Fibroblast of lung (primary cell): ENCODE data around the gene TBC1D14.

Experiments
- EZH2 ChIP-seq: IDR thresholded peaks from 2 replicates; pipeline ENCODE4 v1.5.1; 2012; ENCODE audit warnings: low read length, control low read depth, mild to moderate bottlenecking; ENCODE audit errors: missing control alignments
- TF ChIP-seq, protein P1 (sequence below), 2 donors: IDR thresholded peaks in 1 of 2; conservative IDR thresholded peaks in 1 of 2; 1 replicate in 1 of 2; 2 replicates in 1 of 2; pipeline ENCODE4 v1.5.1; 2011 to 2012; ENCODE audit warnings: low read length in 2 of 2, control low read depth in 1 of 2, inconsistent platforms in 1 of 2, low read depth in 1 of 2, mild to moderate bottlenecking in 1 of 2

DNA sequence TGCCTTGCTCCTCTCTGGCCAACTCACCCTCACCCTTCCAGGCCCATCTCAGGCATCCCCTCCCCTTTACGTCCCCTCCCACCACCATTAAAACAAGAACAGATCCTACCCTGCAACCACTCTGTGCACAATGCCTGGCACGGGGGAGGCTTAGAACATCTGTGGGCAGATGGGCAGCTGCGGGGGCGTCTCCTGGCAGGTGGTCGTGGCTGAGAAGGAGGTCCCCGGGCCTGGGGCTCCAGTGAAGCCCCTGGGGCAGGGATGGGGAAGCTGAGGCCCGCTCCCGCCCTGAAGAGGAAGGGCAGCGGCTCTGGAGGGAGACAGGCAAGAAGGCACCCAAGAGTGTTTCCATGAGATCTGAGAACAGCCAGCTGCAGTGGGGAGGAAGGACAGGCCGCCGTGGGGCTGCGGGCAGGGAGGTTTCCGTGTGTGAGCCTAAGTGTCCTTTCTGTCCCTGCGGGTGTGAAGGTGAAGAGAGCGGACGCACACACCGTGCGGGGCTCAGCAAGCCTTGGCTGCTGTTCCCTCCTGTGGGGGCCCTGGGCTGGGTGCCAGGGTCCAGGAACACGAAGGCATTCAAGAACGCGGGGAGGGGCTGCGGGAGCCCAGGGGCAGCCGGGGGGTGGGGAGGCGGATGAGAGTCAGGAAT, 7.8 kb upstream of the TBC1D14 start:
- TF ChIP-seq, protein P1, sequence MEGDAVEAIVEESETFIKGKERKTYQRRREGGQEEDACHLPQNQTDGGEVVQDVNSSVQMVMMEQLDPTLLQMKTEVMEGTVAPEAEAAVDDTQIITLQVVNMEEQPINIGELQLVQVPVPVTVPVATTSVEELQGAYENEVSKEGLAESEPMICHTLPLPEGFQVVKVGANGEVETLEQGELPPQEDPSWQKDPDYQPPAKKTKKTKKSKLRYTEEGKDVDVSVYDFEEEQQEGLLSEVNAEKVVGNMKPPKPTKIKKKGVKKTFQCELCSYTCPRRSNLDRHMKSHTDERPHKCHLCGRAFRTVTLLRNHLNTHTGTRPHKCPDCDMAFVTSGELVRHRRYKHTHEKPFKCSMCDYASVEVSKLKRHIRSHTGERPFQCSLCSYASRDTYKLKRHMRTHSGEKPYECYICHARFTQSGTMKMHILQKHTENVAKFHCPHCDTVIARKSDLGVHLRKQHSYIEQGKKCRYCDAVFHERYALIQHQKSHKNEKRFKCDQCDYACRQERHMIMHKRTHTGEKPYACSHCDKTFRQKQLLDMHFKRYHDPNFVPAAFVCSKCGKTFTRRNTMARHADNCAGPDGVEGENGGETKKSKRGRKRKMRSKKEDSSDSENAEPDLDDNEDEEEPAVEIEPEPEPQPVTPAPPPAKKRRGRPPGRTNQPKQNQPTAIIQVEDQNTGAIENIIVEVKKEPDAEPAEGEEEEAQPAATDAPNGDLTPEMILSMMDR (conservative IDR thresholded peaks at IDR 0.05 in 1 of 2, IDR thresholded peaks at IDR 0.05 in 1 of 2; ENCODE audit: low read depth in 1 of 2, low read length in 2 of 2), result no peak
- no peak for TF ChIP-seq EZH2
